Measurements from ENCODE around the gene ADAMTS9. TPM values are rescaled to one million over a fixed set of nuclear protein-coding genes. Genes with fewer than 3 reads are reported as not detected.

ADAMTS9 gene
- total and polyA plus RNA-seq, 12 donors, result 9.7 to 102 (median 18.6) TPM

- Histone ChIP-seq H3K4me3 (no peak overlapping the region), H3K9me3 (no peaks in the 10 kb centered on the region), H3K27ac (no peak overlapping the region), H3K27me3 (no peaks in the 10 kb centered on the region), H3K36me3 (peaks cover 0 to 99% (median 39%) of the 10 kb centered on the region in 9 donors), H3K4me1 (peaks cover 0 to 5% (median 0%) of the 10 kb centered on the region in 9 donors)
- no peak for DNase-seq
- TF ChIP-seq CTCF (IDR thresholded peaks at IDR 0.05), result no peak
- WGBS, 2 donors, result 91 to 95% methylated on average over 5 of the region's 5 CpGs
- intact Hi-C loops (cut with DNase I), result no loop called here
- no peak for ATAC-seq
Measured at GRCh38 chr3:64627042-64627441, 60.8 kb downstream of the ADAMTS9 start.

DNA sequence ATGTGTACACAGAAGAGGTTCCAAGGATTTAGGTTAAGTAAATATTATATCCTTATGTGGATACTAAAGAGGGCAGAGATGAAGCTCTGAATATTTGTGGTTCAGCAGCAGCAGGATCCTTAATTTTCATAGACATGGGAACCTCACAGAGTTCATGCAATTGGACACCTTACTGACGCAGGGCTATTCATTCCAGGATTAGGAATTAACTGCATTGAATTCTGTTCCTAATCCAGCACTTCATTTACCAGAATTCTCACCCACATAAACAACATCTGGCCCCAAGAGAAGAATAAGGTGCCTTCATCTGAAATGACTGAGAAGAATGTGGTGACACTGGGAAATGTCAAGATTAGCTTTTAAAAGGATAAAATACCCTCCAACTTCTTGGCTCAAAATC is 62.4 kb downstream of the ADAMTS9 start:
- Histone ChIP-seq H3K27me3 (no peaks in the 10 kb centered on the region), H3K27ac (no peak overlapping the region), H3K36me3 (peaks cover 0 to 95% (median 27%) of the 10 kb centered on the region in 9 donors), H3K4me1 (peaks cover 0 to 5% (median 0%) of the 10 kb centered on the region in 9 donors), H3K9me3 (no peaks in the 10 kb centered on the region), H3K4me3 (no peak overlapping the region)
- ATAC-seq, result no peak
- intact Hi-C loops (cut with DNase I), result no loop called here
- no peak for DNase-seq
- 96 to 97% methylated on average over 1 of the region's 1 CpG for WGBS, 2 donors
- no peak for TF ChIP-seq CTCF (IDR thresholded peaks at IDR 0.05)

GRCh38 chr3:64623125-64623524 is 64.7 kb downstream of the ADAMTS9 start:
- H3K9me3 ChIP-seq, result no peaks in the 10 kb centered on the region
- no peak for ATAC-seq
- H3K27me3 ChIP-seq, result no peaks in the 10 kb centered on the region
- H3K27ac ChIP-seq, result no peak overlapping the region
- 57 to 60% methylated on average over 2 of the region's 2 CpGs for WGBS, 2 donors
- DNase-seq, result no peak
- intact Hi-C loops (cut with DNase I), result no loop called here
- H3K4me3 ChIP-seq, result no peak overlapping the region
- peaks cover 0 to 20% (median 4%) of the 10 kb centered on the region in 9 donors for H3K4me1 ChIP-seq
- peaks cover 0 to 92% (median 15%) of the 10 kb centered on the region in 9 donors for H3K36me3 ChIP-seq
- no peak for TF ChIP-seq CTCF (IDR thresholded peaks at IDR 0.05)

DNA sequence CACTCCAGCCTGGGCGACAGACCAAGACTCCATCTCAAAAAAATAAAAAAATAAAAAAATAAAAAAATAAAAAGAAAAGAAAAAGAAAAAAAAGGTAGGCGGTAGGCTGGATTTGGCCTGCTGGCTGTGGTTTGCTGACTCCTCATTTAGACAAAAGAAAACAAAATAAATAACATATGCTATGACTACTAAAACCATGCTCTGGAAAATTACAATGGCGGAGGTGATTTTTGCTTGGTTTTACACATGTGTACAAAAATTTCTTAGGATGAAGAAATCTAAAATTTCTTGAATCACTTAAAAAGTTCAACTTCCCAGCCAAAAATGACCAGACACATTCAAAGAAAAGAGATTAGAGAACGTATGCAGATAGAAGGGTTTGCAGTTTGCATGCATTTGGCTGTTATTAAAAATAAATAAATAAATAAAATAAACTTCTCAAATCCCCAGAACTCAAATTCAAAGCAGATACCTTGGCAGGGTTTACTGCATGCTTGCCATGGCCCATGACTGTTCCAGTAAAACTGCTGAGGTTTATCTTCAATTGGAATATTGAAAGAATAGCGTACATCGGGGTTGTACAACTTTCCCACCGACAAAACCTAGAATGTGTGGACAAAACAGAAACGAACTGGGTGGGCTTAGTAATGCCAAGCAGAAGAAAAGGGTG is 65.9 kb downstream of the ADAMTS9 start:
- peaks cover 0 to 30% (median 5%) of the 10 kb centered on the region in 9 donors for H3K4me1 ChIP-seq
- no peak for TF ChIP-seq CTCF (IDR thresholded peaks at IDR 0.05)
- H3K36me3 ChIP-seq, result peaks cover 0 to 85% (median 7%) of the 10 kb centered on the region in 9 donors
- 97% methylated on average over 8 of the region's 8 CpGs for WGBS, 2 donors
- no peak for DNase-seq
- no peaks in the 10 kb centered on the region for H3K9me3 ChIP-seq
- H3K27me3 ChIP-seq, result no peaks in the 10 kb centered on the region
- intact Hi-C loops (cut with DNase I), result no loop called here
- no peak overlapping the region for H3K4me3 ChIP-seq
- no peak for ATAC-seq
- H3K27ac ChIP-seq, result no peak overlapping the region
